Stimulated activated CD4-positive, alpha-beta T cell treated with anti-CD3 and anti-CD28 coated beads, Interleukin-12 subunit alpha, Interleukin-12 subunit beta, amount 100 ng/mL, for 4 hours (primary cell): ENCODE measurements around the gene ATG10.
"Not testable (repeated sequence)": the region's sequence is repeated elsewhere in the genome, so short reads cannot be mapped to it uniquely, and the experiment has no call there.

Experiments used
- DNase-seq: peaks from one replicate; pipeline ENCODE4 v3.0.0-alpha.2; 2020

Gene ATG10

DNA sequence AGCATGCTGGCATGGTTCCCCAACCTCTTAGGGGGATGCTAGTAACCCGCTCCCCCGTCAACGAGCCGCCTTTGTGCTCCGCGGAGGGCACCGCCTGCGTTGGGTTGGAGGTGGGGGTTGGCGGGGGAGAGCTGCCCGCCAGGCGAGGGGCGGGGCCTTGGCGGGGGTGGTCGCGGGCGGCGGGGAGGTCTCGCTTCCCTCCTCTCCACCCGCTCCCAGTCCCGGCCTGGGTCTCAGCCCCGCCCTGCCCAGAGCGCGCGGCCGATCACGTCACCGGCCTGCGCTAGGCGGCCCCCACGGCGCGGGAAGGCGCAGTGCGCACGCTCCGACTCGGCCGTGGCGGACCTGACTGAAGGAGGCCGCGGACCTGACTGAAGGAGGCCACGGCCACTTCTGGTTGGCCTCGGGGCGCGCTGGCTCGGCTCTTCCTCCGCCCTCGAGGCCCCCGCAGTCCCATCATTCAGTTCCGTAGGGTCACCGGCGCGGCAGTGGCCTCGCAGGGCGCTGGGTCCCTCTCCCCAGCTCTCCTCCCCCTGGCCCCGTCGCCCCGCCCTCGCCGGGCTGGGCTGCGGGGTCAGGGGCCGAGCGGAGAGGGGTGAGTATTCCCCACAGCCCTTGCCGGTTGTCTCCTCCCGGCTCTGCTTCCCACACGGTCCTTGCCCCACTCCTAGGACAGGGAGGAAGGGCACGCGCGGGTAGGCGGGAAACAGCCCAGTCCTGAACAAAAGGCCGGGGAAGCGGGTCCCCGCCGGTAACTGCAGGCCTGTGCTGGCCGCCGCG is at the start of gene ATG10:
Gene ATG10, plus strand, starts transcription at position 312 of the 780 bp plus-strand sequence. CDS start 15,548 bp downstream, outside the sequence.
- DNase-seq, result peak; percentile 87

DNA sequence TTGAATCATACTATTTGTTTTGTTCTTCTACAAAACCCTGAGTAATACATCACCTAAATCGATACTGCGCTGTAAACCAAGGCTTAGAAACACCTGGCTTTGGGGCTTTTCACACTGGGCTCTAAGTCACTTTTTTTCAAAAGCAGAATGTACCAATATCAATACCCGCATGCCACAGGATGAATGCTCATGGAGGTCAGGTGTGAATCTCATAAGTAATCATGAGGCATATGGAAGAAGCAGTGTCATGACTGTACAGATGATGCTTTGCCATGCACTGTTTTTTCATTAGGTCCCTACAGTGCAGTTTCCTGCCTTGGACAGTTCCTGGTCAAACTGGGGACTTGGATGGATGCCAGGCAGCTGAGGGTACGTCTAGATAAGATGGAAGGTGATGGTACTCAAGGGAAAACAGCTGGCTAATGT is 49.0 kb upstream of the ATG10 start:
- no peak for DNase-seq

DNA sequence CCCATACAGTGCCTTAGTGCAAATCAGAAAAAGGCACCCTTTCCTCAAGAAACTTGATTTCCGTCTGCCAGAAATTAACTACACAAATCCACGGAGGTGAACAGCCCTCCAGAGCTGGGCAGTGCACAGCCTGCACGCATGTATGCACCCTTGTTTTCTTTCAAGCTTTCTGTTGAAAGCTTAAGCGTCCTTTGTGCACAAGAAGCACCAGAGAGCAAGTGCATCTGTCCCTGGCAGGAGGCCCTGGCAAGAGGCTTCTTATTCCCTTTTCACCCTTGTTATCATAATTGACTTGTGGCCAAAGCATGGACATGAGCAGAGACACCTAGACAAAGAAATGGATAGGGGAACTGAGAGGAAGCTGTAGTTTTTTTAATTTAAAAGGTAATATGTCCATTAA is 47.4 kb upstream of the ATG10 start:
- DNase-seq, result no peak

DNA sequence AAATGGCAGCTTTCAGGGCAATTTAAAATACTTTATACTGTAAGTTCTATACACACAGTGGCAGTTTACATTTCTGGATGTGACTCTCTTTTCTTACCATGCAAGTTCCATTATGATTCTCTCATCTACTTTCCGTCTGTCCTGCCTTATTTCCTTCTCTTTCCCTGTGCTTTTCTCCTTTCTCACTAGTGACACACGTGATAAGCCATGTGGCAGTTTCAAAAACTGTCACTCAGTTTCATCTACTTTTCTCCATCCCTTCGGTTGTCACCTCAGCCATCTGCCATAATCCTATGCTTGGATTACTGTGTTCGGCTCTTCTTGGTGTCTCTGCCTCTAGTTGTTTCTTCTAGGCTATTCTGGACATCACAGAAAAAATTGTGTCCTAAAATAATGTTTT is 46.8 kb upstream of the ATG10 start:
- no peak for DNase-seq

DNA sequence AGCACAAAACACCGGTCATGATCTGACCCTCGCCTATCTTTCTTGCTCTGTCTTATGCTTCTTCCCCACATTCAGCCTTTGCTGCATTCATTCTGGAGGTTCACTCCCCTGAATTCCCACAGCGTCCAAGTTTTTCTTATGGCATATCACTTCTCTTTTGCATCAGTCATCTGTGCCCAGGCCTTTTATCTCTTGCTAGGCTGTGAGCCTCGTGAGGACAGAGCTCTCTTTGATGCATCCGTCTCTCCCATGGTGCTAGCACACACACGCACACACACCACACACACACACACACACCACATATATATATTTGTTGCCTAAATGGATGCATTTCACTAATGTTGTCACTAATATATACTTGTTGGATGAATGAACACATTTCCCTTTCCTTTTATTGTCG is 45.8 kb upstream of the ATG10 start:
- DNase-seq, result no peak

DNA sequence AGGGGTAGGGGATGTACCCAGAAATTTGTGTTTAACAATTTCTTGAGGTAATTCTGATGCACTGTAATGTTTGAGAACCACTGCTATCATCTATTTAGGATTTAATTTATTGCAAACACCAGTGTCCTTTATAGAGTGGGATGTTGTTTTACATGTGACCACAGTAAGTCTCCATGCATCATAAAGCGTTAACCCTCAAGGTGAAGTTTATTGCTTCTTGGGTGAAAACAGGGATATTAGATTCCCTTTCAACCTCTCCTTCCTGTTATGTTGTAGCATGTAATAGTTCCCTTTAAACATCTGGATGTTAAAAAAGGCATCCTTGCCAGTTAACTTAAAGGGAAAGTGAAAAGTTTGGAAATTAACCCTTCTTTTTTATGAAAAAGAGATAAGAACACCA is 35.8 kb upstream of the ATG10 start:
- DNase-seq, result no peak

DNA sequence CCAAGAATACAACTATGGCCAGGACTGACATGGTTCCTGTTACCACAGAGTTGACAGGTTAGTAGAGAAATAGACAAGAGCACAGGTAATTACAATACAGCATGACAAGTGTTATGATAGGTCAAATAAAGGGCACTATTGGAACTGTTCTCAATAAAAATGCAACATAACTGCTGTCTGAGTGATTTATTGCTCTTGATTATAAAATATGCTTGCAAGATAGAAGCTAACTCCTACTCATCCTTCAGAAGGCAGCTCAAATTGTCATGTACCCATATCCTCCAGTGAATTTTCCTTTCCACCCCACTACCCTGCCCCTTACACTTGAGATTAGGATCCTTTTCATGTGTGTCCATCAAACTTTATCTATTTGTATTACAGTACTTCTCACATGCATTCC is 35.1 kb upstream of the ATG10 start:
- DNase-seq, result no peak

DNA sequence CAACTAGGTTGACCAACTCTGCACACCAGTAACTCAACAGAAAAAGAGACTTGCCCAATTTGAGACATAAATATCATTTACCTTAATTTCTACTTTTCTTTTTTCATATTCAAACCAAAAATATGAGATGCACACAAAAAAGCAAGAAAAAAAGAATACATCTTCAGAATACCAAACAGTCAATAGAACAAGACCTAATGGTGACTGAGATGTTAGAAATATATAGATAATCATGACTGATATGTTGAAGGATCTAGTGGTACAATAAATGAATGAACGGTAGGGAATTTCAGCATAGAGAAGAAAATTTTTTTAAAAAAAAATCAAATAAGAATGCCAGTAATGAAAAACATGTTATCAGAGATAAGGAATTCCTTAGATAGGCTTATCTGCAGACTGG is 29.1 kb upstream of the ATG10 start:
- no peak for DNase-seq

DNA sequence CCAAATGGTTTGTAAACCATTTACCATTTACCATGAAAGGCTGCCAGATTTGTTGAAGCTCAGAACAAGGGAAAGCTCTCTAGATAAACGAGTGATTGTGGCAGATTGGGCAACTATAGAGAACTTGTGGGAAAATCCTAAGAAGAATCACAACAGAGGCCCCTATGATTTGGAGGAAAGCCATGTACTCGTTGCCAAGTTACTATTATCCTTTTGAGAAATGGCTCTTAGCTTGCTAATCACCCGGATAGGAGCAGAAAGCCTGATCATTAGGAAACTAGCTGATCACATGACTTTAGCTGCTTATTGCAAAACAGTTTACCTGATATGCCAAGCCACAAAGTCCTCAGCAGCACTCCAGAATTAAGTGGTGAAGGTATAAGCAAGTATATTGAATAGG is 23.5 kb upstream of the ATG10 start:
- DNase-seq, result no peak

DNA sequence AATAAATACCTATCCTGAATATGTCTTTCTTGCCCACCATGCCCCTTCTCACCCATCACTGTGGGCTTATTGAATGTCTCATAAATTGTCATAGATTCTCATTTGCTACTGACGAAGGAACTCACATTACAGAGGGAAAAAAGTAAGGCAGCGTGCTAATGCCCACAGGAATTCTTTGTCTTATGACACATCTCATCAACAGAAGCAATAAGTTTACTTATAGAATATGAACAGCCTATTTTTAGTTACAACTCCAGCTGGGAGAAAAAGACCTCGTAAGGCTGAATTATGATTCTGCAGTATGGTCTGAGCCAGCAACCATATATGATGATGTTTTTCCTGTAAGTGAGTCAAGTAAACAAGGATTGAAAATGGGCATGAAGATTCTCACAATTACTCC is 22.4 kb upstream of the ATG10 start:
- no peak for DNase-seq

DNA sequence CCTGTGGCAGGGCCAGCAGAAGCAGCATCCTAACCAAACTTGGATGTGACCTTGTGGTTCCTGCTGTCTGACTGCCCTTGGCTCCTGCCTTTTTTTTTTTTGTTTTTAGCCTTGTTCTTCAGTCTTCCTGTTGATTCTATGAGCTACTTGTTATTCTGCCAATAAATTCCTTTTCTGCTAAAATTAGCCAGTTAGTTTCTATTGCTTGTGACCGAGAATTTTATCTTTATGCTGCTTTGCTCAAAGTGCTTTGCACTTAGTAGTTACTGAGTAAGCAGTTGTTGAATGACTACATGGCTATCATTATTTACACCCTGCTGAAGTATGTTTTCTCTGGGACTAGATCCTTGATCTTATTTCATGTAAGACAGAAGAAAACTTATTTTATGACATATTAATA is 20.8 kb upstream of the ATG10 start:
- DNase-seq, result no peak

DNA sequence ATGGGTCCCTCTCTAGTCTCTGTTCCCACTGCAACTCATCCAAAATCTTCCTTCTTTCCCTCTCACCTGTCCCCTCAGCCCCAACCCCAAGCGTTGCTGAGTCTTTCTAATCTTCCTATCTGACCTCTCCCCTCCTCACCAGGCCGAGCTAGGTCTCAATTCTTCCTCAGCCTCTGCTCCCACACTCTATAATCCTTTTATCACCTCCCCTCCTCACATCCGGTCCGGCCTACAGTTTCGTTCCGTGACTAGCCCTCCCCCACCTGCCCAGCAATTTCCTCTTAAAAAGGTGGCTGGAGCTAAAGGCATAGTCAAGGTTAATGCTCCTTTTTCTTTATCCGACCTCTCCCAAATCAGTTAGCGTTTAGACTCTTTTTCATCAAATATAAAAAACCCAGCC is 17.0 kb upstream of the ATG10 start:
- DNase-seq, result not testable (repeated sequence)

DNA sequence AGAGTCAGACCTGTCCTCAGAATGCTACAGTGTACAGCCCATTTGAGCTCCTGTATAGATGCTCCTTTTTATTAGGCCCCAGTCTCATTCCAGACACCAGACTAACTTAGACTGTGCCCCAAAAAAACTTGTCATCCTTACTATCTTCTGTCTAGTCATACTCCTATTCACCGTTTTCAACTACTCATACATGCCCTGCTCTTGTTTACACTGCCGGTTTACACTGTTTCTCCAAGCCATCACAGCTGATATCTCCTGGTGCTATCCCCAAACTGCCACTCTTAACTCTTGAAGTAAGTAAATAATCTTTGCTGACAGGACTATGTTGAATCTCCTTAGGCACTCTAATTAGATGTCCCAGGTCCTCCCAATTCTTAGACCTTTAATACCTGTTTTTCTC is 13.7 kb upstream of the ATG10 start:
- not testable (repeated sequence) for DNase-seq

DNA sequence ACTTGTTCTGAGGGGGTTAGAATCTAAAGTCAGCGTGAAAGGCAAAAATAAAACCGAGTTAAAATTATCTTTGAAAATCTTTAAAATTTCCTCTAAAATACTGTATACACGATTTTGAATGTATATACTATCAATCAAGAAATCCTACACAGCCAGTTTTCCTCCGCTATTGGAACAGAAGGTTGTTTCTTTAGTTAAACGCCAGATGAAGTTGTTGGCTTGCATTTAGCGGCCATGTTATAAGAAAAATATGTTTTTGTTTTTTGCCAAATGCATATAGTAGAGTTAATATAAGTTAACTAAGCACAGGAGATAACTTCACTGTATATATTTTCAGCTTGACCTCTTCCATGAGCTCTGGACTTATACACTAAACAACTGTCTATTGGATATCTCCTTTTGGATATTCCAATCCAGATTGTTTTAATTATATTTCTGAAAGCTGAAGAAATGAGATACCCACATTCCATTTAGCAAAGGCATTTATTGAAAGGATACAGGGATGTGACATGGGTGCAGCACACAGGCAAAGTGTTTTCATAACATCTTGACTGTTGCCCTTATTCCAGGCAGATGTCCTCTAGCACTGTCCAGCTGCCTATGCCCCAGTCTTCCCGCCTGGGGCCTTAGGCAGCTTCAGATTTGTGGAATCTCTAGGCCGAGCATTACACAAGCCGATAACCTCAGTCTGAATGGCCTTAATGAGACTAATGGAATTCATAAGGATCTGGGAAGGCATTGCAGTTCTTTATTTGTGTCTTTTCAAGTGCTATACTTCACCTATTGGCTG is 10.0 kb upstream of the ATG10 start:
- DNase-seq, result no peak

DNA sequence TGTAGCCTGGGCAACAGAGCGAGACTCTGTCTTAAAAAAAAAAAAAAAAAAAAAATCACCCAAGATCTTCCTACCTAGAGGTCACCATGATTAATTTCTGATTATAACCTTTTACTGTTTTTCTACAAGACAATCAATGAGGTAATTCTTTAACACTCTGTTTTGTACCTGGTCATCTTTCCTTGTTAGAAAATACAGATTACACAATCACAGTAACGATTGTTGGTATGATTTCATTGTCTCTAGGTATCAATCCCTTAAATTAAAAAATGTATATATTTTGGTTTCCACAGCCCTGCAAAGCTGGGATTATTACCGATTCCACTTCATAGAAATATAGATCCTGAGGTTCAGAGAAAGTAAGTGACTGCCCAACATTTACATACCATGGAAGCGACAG is 8.3 kb upstream of the ATG10 start:
- DNase-seq, result no peak

DNA sequence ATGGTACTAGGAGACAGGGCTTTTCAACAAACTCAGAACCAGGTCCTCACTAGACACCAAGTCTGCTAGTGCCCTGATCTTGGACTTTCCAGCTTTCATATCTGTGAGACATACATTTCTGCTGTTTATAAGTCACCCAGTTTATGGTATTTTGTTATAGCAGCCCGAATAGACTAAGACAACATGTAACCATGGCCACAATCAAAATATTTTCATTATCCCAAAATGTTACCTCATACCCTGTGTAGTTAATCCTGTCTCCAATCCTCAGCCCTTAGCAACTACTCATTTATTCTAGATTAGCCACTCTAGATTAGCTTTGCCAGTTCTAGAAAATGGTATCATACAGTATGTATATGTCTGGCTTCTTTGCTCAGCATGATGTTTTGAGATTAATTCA is 6.3 kb upstream of the ATG10 start:
- no peak for DNase-seq

DNA sequence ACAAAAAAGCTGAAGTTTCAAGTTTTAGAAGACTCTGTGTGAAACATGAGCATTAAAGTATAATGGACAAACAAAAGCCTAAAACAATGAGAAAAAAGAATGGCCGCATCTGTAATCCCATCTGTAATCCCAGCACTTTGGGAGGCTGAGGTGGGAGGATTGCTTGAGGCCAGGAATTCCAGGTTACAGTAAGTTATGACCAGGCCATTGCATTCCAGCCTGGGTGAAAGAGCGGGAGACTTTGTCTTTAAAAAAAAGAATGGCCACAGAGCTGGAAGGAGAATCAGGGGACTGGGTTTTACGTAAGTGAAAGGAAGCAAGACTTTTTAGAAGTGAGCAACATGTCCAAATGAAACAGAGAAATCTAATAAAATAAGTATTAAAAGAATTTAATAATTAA is 2.6 kb upstream of the ATG10 start:
- DNase-seq, result no peak

DNA sequence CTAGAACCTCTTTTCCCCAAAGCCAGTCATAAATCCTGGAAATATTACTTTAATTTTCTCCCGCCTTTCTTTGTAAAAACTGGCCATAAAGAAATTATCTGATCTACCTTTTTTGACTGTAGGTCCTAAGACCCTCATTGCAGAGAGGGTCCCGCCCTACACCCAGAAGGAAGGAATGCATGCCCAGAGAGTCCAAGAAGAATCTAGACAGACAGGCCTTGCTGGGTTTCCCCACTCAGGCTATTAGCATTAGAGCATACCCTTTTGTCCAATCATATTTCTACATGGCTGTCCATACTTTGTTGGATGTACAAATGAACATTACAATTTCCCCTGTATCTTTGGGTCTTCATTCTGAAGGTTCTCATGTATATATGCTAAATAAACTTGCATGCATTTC is 1.9 kb upstream of the ATG10 start:
- no peak for DNase-seq

DNA sequence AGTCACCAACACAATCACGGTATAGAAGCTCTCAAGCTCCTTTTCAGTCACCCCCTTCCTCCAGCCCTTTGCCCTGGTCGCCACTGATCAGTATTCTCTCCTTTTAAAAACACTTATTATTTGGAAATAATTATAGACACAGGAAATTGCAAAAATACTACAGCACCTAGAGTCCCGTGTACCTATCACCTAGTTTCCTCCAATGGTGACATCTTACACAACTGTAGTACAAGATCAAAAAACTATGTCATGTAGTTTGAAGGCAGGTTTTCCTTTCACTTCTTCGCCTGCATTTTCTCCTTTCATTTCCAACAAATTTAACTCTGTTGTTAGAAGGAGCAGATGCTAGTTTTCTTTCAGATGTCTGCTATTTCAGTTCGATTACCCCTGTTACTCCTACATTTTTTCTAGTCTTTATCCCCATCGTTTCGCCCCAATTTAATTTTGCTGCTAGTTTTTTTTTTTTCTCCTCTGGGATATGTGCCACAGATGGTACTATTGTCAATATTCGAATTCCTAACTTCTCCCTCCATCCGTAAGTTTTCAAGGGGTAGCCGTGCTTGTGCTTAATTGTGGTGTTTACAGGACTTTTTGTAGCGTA is 612 bp upstream of the ATG10 start:
- DNase-seq, result no peak

DNA sequence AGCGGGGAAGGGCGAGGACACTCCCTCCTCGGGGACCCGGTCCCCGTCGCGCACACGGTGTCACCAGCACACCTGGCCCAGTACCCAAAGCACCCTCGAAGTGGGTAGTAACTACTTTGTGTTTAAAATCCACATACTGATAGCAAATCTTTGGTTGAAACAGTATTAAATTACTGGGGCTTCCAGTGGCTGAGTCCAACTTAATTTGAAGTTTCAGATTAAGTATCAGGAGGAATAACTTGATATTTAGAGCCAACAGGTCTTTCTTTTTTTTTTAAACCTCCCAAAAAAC is 615 bp downstream of the ATG10 start:
- DNase-seq, result no peak

DNA sequence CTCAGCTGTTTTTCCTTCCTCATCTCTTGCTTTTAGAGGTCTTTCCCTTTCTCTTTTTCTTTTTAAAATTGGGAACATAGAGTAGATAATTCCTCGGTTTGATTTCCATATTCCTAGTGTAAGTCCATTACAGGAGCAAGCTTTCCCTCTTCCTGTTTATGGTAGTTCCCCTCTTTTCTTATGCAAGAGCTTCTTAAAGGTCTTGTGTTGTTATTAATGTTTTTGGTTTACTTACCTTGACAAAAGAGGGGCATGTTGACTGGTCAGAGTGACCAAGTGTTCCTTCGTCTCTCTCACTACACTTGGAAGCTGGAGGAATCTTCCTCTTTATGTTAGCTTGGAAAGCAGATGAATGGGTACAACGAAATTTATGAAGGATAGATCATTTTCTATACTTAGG is 8.3 kb downstream of the ATG10 start:
- DNase-seq, result no peak

DNA sequence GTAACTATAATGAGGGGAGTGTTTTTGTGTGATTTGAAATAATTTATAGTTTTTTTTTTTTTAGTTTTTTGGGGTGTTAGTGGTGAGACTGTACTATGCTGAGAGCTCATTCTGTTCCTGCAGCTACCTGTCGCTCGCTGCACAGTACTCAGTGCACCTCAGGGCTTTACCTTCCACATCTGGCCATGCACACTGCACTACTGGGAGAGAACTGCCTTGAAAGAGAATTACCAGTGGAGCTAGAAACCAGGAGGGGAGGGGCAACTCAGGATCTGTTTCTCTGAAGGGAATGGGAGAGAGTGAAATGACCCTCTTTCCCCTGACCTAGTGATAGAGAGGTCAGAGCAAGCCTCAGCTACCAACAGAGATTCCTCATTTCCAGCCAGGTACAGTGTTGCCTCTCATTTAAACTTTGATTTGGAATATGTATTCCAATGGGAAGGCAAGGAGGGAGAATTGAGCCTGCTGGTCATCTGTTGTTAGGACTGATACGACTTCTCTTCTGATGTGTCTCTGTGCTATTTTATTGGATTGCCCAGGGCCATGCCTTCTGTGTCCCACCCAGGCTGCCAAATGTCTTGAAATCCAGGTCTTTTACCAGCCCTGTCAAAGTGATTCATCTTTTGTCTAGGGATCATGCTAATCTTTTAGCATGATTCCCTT is 8.9 kb downstream of the ATG10 start:
- DNase-seq, result no peak

DNA sequence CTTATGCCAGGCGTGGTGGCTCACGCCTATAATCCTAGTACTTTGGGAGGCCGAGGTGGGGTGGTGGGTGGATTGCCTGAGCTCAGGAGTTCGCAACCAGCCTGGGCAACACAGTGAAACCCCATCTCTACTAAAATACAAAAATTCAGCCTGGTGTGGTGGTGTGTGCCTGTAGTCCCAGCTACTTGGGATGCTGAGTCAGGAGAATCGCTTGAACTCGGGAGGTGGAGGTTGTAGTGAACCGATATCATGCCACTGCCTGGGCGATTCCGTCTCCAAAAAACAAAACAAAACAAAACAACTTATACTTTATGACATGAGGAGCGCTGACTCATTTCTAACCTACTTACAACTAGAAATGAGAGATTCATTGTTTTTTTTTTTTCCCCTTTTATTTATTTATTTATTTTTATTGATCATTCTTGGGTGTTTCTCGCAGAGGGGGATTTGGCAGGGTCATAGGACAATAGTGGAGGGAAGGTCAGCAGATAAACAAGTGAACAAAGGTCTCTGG is 10.4 kb downstream of the ATG10 start:
- not testable (repeated sequence) for DNase-seq

DNA sequence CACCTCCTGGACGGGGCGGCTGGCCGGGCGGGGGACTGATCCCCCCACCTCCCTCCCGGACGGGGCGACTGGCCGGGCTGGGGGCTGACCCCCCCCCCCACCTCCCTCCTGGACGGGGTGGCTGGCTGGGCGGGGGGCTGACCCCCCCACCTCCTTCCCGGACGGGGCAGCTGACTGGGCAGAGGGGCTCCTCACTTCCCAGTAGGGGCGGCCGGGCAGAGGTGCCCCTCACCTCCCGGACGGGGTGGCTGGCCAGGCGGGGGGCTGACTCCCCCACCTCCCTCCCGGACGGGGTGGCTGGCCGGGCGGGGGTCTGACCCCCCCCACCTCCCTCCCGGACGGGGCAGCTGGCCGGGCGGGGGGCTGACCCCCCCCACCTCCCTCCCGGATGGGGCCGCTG is 11.3 kb downstream of the ATG10 start:
- DNase-seq, result not testable (repeated sequence)
